ENCODE measurements around the gene PLVAP. TPM values are rescaled to one million over a fixed set of nuclear protein-coding genes. Genes with fewer than 3 reads are reported as not detected.

Gene PLVAP
- total RNA-seq, 1 donor: 0.09 TPM

DNA sequence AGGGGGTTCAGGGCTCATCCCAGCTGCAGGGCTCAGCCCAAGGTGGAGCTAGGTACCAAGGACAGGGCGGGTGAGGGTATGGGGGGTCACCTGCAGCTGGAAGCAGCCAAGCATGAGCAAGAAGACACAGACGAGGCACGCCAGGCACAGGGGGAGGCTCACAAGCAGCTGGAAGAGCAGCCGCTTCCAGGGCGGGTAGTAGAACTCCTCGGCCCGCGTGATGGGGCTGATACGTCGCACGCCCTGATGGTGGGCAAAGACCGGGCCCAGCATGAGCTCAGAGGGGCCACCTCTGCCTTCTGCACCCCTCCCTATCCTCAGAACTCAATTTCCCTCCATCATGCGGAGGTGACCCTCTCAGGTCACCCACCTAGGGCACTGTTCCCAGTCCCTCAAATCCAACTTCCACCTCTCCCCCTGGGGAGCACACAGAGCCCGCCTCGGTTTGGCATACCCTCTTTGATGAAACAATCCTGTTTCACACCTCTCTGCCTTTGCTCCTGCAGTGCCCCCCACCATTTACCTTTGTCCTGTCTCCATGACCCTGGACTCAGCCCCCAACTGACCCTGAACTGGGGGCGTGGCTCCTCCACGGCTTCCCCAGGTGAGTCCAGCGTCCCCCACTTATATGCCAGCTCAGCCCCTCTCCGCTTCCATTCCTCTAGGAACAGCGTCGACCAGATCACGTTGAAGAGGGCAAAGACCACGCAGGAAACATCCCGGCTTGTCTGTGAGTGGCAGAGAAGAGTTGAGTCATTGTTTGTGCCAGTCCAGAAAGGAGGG, 46.7 kb downstream of the PLVAP start:
- TF ChIP-seq, protein P1, sequence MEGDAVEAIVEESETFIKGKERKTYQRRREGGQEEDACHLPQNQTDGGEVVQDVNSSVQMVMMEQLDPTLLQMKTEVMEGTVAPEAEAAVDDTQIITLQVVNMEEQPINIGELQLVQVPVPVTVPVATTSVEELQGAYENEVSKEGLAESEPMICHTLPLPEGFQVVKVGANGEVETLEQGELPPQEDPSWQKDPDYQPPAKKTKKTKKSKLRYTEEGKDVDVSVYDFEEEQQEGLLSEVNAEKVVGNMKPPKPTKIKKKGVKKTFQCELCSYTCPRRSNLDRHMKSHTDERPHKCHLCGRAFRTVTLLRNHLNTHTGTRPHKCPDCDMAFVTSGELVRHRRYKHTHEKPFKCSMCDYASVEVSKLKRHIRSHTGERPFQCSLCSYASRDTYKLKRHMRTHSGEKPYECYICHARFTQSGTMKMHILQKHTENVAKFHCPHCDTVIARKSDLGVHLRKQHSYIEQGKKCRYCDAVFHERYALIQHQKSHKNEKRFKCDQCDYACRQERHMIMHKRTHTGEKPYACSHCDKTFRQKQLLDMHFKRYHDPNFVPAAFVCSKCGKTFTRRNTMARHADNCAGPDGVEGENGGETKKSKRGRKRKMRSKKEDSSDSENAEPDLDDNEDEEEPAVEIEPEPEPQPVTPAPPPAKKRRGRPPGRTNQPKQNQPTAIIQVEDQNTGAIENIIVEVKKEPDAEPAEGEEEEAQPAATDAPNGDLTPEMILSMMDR (IDR thresholded peaks at IDR 0.05; ENCODE audit: insufficient read depth, low read length): no peak
- no peak for DNase-seq (ENCODE audit: low read depth)
- no peak overlapping the region for H3K4me3 ChIP-seq (ENCODE audit: low read depth, low read length)

GRCh38 chr19:17329366-17330261, 47.5 kb downstream of the PLVAP start:
- H3K4me3 ChIP-seq (ENCODE audit: low read depth, low read length): no peak overlapping the region
- TF ChIP-seq, protein P1 (IDR thresholded peaks at IDR 0.05; ENCODE audit: insufficient read depth, low read length): no peak
- no peak for DNase-seq (ENCODE audit: low read depth)

- TF ChIP-seq, protein P1 (IDR thresholded peaks at IDR 0.05; ENCODE audit: insufficient read depth, low read length): no peak
Measured at GRCh38 chr19:17328517-17329365, 48.4 kb downstream of the PLVAP start.

GRCh38 chr19:17327654-17328516, 49.3 kb downstream of the PLVAP start:
- DNase-seq (ENCODE audit: low read depth): no peak
- TF ChIP-seq, protein P1 (IDR thresholded peaks at IDR 0.05; ENCODE audit: insufficient read depth, low read length): no peak
- H3K4me3 ChIP-seq (ENCODE audit: low read depth, low read length): no peak overlapping the region

More at GRCh38 chr19:17328517-17329365, 48.4 kb downstream of the PLVAP start:
- no peak for DNase-seq (ENCODE audit: low read depth)
- no peak overlapping the region for H3K4me3 ChIP-seq (ENCODE audit: low read depth, low read length)

GRCh38 chr19:17327068-17327653, 50.0 kb downstream of the PLVAP start:
- TF ChIP-seq, protein P1 (IDR thresholded peaks at IDR 0.05; ENCODE audit: insufficient read depth, low read length): no peak
- no peak overlapping the region for H3K4me3 ChIP-seq (ENCODE audit: low read depth, low read length)
- no peak for DNase-seq (ENCODE audit: low read depth)

Data from fibroblast of the aortic adventitia (primary cell).